ENCODE data around the gene MFAP3.
A peak's percentile ranks its signal among the peaks of the same experiment; 100 is the strongest.

MFAP3 gene

DNA sequence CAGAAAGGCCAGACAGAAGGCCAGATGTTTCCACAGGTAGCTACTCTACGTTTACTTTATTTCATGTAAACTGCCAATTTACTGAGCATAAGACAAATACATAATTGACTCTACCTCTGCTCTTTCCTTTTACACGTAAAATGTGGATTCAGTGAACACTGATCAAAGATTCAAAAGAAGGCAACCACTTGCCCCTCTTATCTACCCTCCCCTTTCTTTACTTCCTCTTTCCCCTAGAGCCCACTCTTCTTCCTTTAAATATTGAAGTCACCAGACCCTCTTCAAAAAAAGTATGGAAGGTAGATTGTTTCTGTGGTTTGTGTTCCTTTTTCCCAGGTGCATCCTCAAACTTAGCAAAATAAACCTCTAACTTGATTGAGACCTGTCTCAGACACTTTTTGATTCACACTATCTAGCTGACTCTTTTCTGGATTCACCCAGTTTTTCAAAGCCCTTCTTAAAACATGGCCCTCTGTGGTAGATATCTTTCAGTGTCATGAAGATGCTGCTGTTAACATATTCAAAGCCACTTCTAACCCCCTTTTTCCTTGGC, 6.8 kb upstream of the MFAP3 start:
- no peak for TF ChIP-seq CTCF (IDR thresholded peaks at IDR 0.05; ENCODE audit: low read depth, low read length, missing control alignments)
- H3K4me3 ChIP-seq (replicated peaks; ENCODE audit: low read depth, low read length): no peak overlapping the region
- DNase-seq (ENCODE audit: extremely low read depth, low read depth): no peak

DNA sequence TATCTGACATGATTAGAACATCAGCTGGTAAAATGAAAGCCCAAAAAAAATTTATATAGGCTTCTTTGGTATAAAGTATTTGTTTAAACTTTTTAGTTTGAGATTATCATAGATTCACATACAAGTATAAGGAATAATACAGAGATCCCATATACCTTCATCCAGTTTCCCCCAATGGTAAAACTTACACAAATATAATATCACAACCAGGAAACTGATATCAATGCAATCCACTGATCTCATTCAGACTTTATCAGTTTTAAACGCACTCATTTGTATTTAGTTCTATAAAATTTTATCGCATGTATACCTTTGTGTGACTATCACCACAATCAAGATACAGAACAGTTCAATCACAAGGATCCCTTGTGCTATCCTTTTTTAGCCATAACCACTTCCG, 3.8 kb upstream of the MFAP3 start:
- no peak for TF ChIP-seq CTCF (IDR thresholded peaks at IDR 0.05; ENCODE audit: low read depth, low read length, missing control alignments)
- no peak for DNase-seq (ENCODE audit: extremely low read depth, low read depth)

GRCh38 chr5:154038261-154038706, 483 bp upstream of the MFAP3 start:
- TF ChIP-seq CTCF (IDR thresholded peaks at IDR 0.05; ENCODE audit: low read depth, low read length, missing control alignments): no peak
- peak overlapping the region; percentile 57 for H3K4me3 ChIP-seq (replicated peaks; ENCODE audit: low read depth, low read length)
- no peak for DNase-seq (ENCODE audit: extremely low read depth, low read depth)

More for the DNA sequence above, 3.8 kb upstream of the MFAP3 start:
- H3K4me3 ChIP-seq (replicated peaks; ENCODE audit: low read depth, low read length): no peak overlapping the region

DNA sequence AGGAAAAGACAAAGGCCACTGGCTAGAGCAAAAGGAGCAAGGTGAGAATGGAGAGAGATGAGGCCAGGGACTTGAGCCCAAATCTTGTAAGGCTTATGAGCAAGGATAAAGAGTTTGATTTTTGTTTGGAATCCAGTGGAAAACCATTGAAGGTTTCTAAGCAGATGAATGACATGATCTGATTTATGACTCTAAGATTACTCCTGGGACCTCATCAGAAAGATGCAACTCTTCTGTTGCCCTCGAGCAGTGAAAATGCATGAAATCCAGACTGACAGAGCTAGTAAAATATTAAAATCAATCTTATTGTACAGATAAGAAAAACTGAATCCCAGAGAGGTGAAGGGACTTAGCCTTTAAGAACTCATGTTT, 677 bp downstream of the MFAP3 start:
- H3K4me3 ChIP-seq (replicated peaks; ENCODE audit: low read depth, low read length): peak overlapping the region; percentile 57
- TF ChIP-seq CTCF (IDR thresholded peaks at IDR 0.05; ENCODE audit: low read depth, low read length, missing control alignments): no peak
- no peak for DNase-seq (ENCODE audit: extremely low read depth, low read depth)

DNA sequence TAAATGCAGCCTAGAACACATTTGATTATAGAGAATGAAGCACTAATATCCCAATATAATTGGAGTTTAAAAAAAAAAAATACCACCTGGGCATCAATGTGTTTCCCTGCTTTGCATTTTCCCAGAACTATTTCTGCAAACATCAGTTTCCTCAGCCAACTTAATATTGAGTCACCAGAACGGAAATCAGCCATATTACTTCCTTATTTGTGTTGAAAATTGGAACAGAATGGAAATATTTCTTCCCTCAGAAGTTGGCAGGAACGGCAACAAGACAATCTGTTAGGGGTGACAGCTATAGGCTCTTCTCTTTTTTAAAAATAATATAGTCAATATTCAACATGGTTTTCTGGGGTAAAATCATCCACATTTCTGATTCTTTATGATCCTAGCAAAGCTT, 4.0 kb downstream of the MFAP3 start:
- no peak for DNase-seq (ENCODE audit: extremely low read depth, low read depth)
- TF ChIP-seq CTCF (IDR thresholded peaks at IDR 0.05; ENCODE audit: low read depth, low read length, missing control alignments): no peak
- no peak overlapping the region for H3K4me3 ChIP-seq (replicated peaks; ENCODE audit: low read depth, low read length)

DNA sequence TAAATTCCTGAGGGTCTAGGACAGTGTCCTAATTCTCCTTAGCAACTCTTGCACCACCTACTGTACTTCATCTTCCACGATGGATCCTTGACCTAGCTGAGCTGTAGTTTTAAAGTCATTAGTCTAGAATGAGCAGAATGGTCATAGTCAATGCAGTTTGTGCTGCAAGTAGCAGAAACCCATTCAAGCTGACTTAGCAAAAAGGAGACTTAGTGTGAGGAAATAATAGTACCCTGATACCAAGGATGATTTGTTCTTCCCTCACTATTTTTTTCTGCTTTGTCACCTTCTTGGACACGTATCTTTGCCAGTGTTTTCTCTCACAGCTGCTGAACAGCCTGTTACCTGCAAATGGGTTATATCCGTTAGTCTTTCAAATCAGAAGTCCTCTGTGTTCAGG, 5.3 kb downstream of the MFAP3 start:
- H3K4me3 ChIP-seq (replicated peaks; ENCODE audit: low read depth, low read length): no peak overlapping the region
- no peak for DNase-seq (ENCODE audit: extremely low read depth, low read depth)
- no peak for TF ChIP-seq CTCF (IDR thresholded peaks at IDR 0.05; ENCODE audit: low read depth, low read length, missing control alignments)

DNA sequence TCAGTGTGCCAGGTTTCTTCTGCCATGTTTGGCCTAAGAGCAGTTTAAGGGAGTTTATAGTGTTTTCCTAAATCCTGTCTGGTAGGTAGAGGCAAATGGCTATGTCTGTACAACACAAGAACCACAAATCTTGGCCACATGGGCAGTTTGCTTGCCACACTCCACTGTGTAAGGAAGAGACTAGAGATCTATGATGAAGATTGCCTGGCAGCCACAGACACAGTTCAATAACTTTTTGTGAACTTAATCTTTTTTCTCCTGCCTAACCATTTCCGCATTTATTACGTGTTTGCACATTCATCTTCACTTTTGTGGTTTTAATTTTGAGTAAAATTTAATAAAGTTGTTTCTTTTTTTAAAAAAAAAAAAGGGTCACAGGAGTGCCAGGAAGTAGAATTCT, 5.8 kb downstream of the MFAP3 start:
- no peak overlapping the region for H3K4me3 ChIP-seq (replicated peaks; ENCODE audit: low read depth, low read length)
- no peak for DNase-seq (ENCODE audit: extremely low read depth, low read depth)

More for the DNA sequence above, 5.8 kb downstream of the MFAP3 start:
- no peak for TF ChIP-seq CTCF (IDR thresholded peaks at IDR 0.05; ENCODE audit: low read depth, low read length, missing control alignments)
